Left cardiac atrium (tissue), 4 donors: ENCODE data around the gene DNAH1. TPM values are rescaled to one million over a fixed set of nuclear protein-coding genes. Genes with fewer than 3 reads are reported as not detected.
A peak's percentile ranks its signal among the peaks of the same experiment; 100 is the strongest.

Experiments
- ATAC-seq, 2 donors: fragments of 200-7000 bp; cut with Tn5 transposase; one replicate each; pipeline ENCODE4 v1.9.1; 2020; ENCODE audit warnings: mild to moderate bottlenecking in 2 of 2, moderate library complexity in 2 of 2
- DNase-seq: peaks from one replicate; pipeline ENCODE4 v3.0.0-alpha.2; 2020
- intact Hi-C, 2 donors: fragments of 100-400 bp; cut with DNase I; formaldehyde crosslinking; loops; one replicate each; pipeline versions ENCODE4 v1.14.1 to v1.15.1; 2022 to 2023
- total RNA-seq, 2 donors: library from RNA; stranded (reverse); fragmentation: NEBNext Ultra II Directional; extraction: Animal tissue kit (Norgen Biotek cat#: 25700); gene quantifications; one replicate each; pipeline ENCODE4 v1.2.1, GENCODE V29; 2021
- donor health status: DM: no; HTN: yes; CAD: no.
- donor health status: DM: no; HTN: yes; CAD: no; lungs with severe emphysema.
- donor health status: DM: yes; HTN: yes; CAD: no.
- donor health status: Dilated cardiomyopathy.

The DNAH1 gene
- total RNA-seq, 2 donors from 2014 or later = 3.3 to 4.4 TPM

DNA sequence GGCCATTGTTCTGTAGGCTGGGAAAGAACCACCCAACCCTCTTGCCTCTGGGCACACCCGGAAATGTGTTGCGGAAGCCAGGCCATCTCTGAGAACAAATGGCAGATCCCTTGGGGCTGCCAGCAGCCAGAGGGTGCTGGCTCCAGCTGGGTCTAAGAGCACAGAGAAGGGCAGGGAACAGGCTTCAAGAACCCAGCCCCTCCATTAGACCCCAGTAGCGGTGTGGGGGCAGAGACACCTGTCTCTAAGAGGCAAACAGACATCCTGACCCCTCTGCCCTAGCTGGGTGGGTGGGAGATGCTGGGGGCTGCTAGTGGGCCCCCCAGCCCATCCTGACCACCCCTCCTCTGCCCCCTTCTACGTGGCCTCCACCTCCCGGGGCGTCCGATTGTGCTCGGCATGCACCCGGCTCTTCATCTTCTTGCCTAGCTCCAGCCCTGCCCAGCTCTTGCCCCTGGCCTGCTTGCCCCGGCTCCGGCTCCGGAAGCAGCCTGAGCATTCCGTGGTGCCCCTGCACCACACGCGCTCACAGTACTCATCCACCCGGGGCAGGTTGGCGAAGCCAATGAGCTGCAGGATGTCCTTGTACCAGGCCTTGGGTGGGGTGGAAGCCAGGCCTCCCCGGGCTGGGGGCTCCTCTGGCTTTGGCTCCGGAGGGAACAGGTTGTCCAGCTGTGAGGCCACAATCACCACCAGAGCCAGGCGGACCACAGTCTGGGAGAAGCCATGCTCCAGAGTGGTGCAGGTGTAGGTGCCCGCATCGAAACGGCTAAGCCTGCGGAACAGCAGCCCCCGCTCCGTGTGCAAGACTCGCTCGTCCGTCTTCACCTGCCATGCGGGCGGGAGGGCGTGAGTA lies 119.4 kb downstream of the DNAH1 start:
- ATAC-seq (peak in 1 of 2 donors; percentile 24), DNase-seq (no peak)
- intact Hi-C loops = no loop called here

DNA sequence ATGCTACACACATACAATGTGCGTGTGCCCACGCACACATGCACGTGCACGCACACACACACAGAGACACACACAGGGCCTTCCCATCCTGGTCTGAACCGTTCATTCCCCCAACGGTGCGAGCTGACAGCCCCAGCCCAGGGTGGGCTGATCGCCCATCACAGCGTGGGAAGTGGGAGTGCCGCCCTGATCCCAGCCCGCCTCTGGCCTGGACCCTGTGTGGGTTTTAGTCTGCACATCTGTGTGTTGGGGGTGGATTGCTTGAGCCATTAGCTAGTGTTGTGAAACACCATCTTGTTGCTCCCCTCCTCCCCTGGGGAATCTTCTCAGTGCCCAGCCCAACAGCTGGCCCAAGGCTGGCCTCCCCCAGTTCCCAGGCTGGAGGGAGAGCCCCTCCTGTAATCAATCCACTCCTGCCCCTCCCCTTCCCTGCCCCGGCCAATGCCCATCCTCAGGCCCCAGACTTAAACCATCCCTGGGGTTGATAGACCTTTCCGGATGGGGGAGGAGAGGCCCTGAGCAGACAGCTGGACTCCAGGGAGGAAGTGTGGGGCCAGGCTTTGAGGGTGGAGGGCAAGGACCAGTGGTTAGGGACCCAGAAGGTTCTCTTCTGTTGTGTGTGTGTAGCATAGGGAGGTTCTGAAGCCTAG lies 120.5 kb downstream of the DNAH1 start:
- intact Hi-C loops = no loop called here
- peak; percentile 53 for DNase-seq
- peak; percentile 22 to 48 for ATAC-seq

DNA sequence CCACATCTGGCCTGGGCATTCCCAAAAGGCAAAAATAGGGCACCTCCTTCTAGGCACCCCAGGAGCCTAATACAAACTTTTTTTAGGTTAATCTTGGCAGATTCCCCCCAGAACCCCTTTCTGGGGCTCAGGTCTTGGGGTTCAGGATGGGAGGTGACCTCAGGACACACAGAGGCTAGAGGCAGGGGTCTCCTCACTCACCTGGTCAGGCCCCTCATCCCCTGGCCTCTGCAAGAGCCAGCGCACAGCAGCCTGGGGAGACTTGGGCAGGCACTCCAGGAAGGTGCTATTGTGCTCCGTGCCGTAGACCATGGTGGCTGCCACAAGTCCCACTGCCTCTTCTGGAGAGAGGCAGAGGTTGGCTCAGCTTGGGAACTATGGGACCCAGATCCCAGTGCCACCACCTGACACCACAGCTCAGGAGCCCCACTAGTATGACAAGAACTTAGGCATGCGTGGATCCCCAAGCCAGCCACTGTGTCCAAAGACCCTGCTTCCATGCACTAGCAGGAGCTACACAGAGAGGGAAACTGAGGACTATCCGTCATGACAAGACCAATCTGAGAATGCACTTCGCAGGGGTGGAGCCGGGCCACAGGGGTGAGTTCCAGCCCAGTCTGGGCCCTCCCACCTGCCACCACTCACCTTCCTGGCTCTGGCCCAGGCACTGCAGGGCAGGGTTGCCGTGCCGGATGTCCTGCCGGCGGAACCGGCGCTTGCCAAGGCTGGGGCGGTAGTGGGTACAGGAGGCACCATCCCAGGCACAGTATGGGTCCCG lies 121.4 kb downstream of the DNAH1 start:
- intact Hi-C loops = no loop called here
- DNase-seq (no peak), ATAC-seq (no peak)

DNA sequence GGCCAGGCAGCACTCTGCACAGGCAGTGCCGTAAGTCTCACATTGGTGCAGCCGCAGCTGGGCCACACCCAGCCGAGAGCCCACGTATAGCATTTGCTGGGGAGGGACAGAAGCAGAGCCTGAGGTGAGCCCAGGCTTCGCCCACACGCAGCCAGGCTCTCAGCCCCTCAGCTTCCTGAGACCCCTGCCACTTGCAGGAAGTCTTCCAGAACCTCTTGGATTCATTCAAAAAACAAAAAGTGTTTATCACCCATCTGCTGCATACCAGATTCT lies 121.9 kb downstream of the DNAH1 start:
- ATAC-seq (no peak), DNase-seq (no peak)
- intact Hi-C loops = no loop called here

DNA sequence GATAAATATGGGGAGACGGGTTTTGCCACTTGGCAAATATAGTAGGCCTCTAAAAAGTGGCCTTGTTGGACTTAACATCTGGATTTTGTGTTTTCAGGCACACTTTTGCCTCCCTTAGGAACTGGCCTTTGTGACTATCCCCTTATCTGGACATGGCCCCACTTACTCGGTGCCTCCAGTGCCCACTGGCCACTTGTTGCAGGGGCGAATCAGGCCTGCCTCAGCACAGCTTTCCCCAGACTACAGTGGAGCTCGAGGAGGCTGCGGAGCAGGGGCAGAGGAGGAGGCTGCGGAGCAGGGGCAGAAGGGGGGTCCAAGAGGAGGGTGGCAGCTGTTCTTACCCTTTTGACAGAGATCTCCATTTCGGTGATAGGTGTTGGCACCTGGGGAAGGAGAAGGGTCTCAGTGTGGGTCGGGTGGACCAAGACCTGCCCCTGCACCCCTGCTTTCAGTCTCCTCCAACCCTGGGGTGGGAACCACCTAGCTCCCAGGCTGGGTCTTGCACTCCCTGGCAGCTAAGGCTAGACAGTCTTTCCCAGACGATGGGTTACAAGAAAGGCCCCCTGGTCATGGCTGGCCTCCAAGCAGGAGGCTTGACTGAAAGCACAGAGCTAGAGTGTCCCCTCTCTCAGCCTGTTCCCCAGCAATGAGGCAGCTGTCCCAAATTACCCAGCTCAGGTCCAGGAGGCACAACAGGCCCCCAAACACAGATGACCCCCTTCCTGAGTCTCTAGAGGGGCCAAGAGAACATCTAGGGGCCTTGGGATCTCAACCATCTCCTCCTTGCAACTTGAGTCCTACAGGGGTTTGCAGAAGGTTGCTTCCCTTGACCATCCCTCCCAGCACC lies 122.7 kb downstream of the DNAH1 start:
- DNase-seq (no peak), ATAC-seq (no peak)
- intact Hi-C loops = no loop called here

DNA sequence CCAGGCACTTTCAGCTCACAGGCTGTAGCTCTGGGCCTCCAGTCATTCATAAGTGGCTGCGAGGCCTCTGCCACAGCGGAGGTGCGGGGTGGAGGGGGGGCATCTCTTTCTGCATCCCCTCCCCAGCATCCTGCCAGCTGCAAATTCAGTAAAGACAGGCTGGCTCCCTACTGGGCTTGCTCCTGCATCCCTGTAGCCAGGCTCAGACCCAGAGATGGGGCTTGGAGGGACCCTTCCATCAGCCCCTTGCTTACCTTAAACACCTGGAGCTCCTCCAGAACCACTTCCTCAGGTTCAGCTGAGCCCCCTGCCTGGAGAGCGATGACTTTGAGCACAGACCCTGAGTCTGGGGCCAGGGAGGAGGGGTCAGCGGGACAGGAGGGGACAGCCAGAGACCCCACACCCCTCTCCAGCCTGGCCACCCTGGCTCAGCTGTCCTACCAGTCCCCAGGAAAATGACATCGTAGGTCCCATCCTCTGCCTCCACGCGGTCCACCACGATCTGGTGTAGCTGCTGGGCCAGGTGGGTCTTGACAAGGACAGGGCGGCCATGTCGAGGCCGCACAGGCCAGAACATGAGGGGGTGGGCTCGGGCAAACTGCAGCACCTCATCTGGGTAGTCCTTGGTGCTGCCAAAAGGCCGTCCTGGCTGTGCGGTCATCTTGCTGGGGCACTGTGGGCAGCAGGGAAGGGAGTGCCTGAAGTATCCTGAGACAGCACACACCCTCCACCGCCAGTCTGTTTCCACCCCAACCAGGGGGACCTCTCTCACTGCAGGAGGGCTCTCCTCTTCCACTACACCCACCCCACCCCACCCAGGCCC lies 123.5 kb downstream of the DNAH1 start:
- intact Hi-C loops = no loop called here
- DNase-seq (no peak), ATAC-seq (no peak)

DNA sequence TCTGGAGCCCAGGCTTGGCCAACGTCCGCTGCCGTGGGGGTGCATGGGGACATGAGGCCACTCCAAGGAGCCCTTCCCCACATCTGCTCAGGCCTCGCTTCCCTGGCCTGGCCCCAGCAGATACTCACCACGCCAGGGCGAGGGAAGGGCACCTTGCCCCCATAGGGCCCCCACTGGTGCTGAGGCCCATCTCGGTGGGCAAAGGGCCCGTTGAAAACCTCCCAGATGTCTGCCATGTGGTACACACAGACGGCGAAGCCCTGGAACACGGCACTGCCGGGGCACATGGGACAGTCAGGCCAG lies 124.1 kb downstream of the DNAH1 start:
- intact Hi-C loops = no loop called here
- DNase-seq (no peak), ATAC-seq (no peak)

DNA sequence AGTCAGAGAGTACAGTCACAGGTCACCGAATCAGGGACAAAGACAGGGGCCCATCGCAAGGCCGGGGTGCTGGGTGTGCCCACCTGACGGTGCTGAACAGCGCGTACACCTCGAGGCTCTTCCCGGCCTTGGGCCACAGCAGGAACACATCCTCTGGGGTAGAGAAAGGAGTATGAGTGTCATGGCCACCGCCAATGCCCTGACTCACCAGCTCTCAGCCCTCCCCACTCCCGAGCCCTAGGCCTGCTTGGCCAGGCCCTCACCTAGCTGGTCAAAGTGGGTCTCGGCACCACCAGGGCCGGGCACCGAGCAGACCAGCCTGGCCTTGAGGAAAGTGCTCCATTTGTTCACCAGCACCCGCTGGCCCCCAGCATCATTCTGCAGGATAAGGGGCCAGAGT lies 124.6 kb downstream of the DNAH1 start:
- intact Hi-C loops = no loop called here
- DNase-seq (no peak), ATAC-seq (no peak)

DNA sequence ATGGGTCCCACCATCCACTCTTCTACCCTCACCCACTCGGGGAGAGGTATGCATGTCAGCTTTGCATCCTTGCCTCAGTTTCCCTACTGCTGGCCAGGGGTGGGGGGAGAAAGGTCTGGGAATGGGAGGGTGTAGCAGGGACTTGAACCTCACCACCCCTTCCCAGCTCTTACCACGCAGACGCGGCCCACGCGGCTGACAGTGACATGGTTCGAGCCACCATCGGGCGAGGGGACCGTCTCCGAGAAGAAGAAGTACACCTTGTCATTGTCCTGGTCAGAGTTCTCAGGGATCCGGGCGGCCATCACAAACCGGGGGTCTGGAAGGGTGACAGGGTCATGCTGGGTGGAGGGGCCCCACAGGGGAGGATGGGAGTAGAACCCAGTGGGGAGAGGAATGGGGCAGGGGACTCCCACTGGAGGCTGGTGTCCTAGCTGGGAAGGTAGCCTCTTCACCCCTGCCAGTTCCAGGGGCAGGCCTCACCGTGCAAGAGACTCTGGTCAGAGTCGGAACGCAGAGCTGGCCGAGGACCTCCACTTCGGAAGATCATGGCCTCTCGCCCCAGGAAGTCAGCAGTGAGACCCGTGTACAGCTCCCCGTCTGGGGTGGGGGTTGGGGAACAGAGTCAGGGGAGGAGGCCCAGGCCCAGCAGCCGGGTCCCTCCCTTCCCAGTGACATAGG lies 125.1 kb downstream of the DNAH1 start:
- no peak for ATAC-seq
- no peak for DNase-seq
- intact Hi-C loops = no loop called here

DNA sequence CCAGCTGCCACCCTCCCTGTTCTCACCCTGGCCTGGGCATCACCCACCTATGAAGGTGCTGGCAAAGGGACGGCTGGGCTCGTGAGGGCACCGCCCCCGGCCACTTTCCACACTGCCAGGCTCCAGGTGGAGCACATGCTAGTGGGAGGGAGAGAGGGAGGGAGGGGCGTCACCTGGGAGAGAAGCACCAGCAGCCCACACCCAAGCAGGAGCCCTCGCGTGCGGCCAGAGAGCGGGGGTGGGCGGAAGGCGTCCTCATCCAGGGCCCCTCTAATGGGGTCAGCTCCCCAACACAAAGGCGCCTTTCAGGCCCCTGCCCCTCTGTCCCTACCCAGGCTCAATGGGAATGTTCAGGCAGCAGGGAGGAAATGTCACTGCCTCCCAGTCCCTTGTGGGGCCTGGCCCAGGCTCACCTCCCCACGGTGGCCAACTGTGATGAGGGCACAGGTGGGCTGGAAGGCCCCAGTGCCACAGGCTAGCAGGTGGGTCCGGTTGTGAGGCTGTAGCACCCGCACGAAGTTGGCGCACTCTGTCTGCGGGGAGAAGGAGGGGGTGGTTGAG lies 125.7 kb downstream of the DNAH1 start:
- ATAC-seq = no peak
- intact Hi-C loops = no loop called here

DNA sequence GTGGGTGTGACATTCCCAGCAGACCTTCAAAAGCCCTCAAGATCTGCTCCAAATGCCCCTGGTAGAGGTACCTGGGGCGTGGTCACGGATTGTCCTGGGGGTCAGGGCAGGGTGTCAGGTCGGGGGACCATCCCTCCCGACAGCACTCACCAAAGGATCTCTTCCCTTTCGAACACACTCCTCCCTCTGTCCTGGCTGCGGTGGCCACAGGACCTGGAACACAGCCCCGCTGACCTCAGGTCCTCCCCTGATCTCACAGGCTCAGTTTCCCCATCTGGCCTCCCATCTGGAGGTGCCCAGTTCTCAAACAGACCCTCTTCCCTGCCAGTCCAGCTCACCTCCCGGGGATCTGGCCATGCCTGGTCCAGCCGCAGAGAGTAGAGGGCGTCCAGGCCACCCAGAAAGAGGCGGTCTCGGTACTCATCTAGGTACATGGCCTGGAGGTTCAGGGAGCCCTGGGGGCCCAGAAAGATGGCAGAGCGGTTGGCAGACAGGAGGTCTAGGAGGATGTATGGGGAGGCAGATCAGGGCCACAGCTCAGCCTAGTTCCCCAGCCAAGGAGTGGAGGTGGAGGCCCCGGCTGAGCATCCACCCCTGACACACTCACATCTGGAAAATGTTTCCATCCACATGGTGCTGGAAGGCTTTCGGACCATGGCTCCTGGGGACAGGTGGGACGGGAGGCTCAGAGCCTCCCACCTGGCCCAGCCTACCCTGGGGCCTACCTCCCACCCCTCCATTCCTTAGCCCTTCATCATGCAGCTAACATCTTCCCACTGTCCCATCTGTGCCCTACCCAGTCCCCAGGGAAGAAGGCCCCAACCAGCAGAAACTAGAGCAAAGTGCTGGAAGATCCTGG lies 126.5 kb downstream of the DNAH1 start:
- intact Hi-C loops = no loop called here
- no peak for ATAC-seq
- no peak for DNase-seq

More for the DNA sequence above, 125.7 kb downstream of the DNAH1 start:
- no peak for DNase-seq

DNA sequence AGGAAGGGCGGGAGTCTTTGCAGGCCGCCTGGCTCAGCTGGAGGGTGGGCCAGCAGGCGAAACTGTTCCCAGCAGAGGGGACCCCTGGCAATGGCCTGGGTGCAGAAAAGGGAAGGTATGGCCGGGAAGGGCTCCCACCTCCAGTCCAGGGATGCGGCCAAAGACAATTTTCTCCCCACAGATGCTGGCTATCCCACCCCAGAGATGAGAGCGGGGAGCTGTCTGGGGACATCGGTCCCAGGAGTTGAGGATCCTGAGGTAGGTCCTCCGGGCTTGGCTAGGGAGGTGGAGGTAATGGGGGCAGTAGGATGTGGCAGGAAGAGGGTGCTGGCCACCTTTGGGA lies 127.1 kb downstream of the DNAH1 start:
- ATAC-seq (no peak), DNase-seq (no peak)
- intact Hi-C loops = no loop called here

DNA sequence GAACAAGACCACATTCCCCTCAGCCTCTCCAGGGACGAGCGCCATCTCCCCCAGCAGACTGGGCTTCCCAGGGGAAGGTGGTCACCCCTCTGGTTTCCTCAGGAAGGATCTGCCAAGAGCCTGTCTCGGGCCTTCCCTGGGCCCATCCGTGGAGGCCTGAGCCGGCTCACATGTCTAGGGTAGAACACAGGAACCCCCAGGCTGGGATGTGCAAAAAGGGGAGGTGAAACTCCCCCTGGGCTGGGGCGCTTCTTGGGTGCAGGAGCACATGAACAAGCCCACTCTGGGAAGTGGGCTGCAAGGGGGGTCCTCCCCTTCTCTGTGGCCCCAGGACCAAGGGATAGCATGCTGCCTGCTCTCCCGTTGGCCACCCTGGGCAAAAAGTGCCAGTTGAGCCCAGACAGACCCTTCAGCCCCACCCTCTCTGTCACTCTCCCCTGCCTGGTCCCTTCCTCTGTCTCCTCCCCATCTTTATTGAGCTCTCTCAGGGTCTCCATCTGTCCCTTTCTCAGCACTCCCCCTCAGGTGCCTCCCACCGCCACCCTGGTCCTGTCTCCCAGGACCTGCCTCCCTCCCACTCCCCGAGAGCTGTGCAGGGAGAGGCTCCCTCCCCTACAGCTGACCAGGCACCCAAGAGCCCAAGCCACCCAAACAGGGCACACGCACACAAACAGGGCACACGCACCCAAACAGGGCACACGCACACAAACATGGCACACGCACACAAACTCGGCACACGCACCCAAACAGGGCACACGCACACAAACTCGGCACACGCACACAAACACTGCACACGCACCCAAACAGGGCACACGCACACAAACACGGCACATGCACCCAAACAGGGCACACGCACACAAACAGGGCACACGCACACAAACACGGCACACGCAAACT lies 127.9 kb downstream of the DNAH1 start:
- intact Hi-C loops = no loop called here
- ATAC-seq = no peak
- DNase-seq = no peak

DNA sequence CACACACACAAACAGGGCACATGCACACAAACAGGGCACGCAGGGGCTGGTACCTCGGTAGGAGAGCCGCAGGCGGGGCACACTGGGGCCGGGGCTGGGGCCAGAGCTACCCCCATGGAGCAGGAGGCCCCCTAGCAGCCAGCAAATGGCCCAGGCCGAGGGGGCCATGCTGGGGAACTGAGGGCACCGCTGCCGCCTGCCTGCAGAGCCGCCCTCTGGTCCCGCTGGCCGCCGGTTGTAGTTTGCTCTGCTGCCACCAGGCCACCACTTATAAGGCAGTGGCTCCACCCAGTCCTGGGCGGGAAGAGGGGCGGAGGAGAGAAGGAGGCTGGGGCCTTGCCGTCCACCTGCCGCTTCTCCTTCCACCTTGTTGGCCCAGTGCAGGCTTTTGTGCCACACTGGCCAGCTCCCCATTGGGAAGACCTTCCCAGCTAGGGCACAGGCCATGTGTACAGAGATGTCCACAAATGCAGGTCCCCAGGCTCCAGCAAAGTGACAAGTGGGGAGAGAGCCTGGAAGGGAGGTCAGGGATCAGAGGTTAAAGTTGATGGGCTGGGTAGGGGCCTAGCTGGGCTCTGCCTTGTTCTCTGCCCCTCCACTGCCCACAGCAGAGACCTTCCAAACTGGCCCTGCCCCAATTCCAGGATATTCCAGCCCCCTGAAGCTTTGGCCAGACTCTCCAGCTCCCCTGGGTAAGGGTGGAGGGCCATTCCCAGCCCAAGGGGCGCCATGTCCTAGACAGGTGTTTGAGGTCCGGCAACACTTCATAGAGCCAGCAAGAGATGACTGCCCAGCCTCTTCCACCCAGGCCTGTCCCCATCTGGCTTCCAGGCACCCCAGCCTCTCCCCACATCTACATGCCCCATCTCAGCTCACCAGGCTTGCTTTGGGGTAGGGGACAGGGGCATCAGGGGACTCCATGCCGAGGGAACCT lies 129.0 kb downstream of the DNAH1 start, which contains the start of gene SEMA3G:
TSS of gene SEMA3G (minus strand) at position 244 of the 934 bp plus-strand sequence. CDS start at position 168, 76 bp downstream.
- intact Hi-C loops = no loop called here
- peak; percentile 78 for DNase-seq
- ATAC-seq = peak; percentile 58 to 76

DNA sequence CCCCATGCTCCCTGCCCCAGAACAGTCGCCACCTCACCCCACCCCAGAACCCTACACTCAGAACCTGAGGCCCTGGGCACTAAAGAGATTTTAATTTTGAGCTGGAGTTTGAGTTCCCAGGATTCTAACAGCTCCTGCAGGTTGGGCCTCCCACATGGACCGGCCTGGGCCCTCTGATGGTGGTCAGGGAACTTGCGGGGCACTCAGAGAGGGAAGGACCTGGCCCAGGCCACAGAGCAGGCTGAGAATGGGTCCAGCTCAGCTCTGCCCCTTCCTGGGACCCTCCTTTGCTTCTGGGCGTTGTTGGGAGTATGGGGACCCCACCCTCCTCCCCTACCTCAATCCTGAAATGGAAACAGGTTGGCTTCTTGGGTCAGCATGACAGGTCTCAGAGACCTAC lies 129.9 kb downstream of the DNAH1 start:
- intact Hi-C loops = no loop called here

More for the DNA sequence above, 129.9 kb downstream of the DNAH1 start:
- DNase-seq (no peak), ATAC-seq (no peak)
